ENCODE results near the gene ATRNL1. TPM values are rescaled to one million over a fixed set of nuclear protein-coding genes. Genes with fewer than 3 reads are reported as not detected.

Gene ATRNL1
- polyA plus RNA-seq, 1 donor from 2014 or later: 47.8 TPM

GRCh38 chr10:115989621-115990020, 896.5 kb downstream of the ATRNL1 start:
- H3K9ac ChIP-seq (ENCODE audit: low read length): no peak overlapping the region
- H3K4me3 ChIP-seq (ENCODE audit: low read length): no peak overlapping the region
- no peaks in the 10 kb centered on the region for H3K36me3 ChIP-seq (ENCODE audit: insufficient read depth, low read length)
- H4K20me1 ChIP-seq (ENCODE audit: insufficient read depth): no peaks in the 10 kb centered on the region
- H3K9me2 ChIP-seq (ENCODE audit: insufficient read depth, low read length): no peaks in the 10 kb centered on the region
- H3K27me3 ChIP-seq (ENCODE audit: insufficient read depth, low read depth, low read length): no peaks in the 10 kb centered on the region
- H3K27ac ChIP-seq (ENCODE audit: low read length): no peak overlapping the region
- H3K79me2 ChIP-seq (replicated peaks; ENCODE audit: insufficient read depth, low read length): no peaks in the 10 kb centered on the region
- H3F3A ChIP-seq (ENCODE audit: insufficient read depth, low read length, poor library complexity, severe bottlenecking): no peaks in the 10 kb centered on the region
- no peaks in the 10 kb centered on the region for H3K9me3 ChIP-seq (ENCODE audit: low read length)
- H2AFZ ChIP-seq (ENCODE audit: low read depth, low read length): no peak overlapping the region
- TF ChIP-seq SMC3 (conservative IDR thresholded peaks at IDR 0.05; ENCODE audit: poor library complexity): no peak
- TF ChIP-seq REST (IDR thresholded peaks at IDR 0.05; ENCODE audit: borderline replicate concordance): no peak
- TF ChIP-seq POLR2AphosphoS5 (IDR thresholded peaks at IDR 0.05): no peak
- TF ChIP-seq CTCF (IDR thresholded peaks at IDR 0.05; ENCODE audit: poor library complexity, severe bottlenecking): no peak
- TF ChIP-seq EZH2 (IDR thresholded peaks at IDR 0.05; ENCODE audit: borderline replicate concordance, insufficient read depth, low read length, poor library complexity, severe bottlenecking): no peak
- no peak for TF ChIP-seq MXI1 (conservative IDR thresholded peaks at IDR 0.05; ENCODE audit: poor library complexity, severe bottlenecking)
- TF ChIP-seq RAD21 (conservative IDR thresholded peaks at IDR 0.05): no peak
- H3K4me2 ChIP-seq (ENCODE audit: low read length): no peak overlapping the region

GRCh38 chr10:115992236-115992986, 899.2 kb downstream of the ATRNL1 start:
- H3K79me2 ChIP-seq (replicated peaks; ENCODE audit: insufficient read depth, low read length): no peaks in the 10 kb centered on the region
- H3K4me3 ChIP-seq (ENCODE audit: low read length): no peak overlapping the region
- H4K20me1 ChIP-seq (ENCODE audit: insufficient read depth): no peaks in the 10 kb centered on the region
- no peaks in the 10 kb centered on the region for H3K27me3 ChIP-seq (ENCODE audit: insufficient read depth, low read depth, low read length)
- no peak overlapping the region for H3K4me2 ChIP-seq (ENCODE audit: low read length)
- H3K36me3 ChIP-seq (ENCODE audit: insufficient read depth, low read length): no peaks in the 10 kb centered on the region
- no peak overlapping the region for H3K9ac ChIP-seq (ENCODE audit: low read length)
- no peaks in the 10 kb centered on the region for H3K9me3 ChIP-seq (ENCODE audit: low read length)
- no peaks in the 10 kb centered on the region for H3F3A ChIP-seq (ENCODE audit: insufficient read depth, low read length, poor library complexity, severe bottlenecking)
- H3K27ac ChIP-seq (ENCODE audit: low read length): no peak overlapping the region
- no peaks in the 10 kb centered on the region for H3K9me2 ChIP-seq (ENCODE audit: insufficient read depth, low read length)
- H2AFZ ChIP-seq (ENCODE audit: low read depth, low read length): no peak overlapping the region
- no peak for TF ChIP-seq RAD21 (conservative IDR thresholded peaks at IDR 0.05)
- TF ChIP-seq EZH2 (IDR thresholded peaks at IDR 0.05; ENCODE audit: borderline replicate concordance, insufficient read depth, low read length, poor library complexity, severe bottlenecking): no peak
- no peak for TF ChIP-seq CTCF (IDR thresholded peaks at IDR 0.05; ENCODE audit: poor library complexity, severe bottlenecking)
- TF ChIP-seq EP300 (conservative IDR thresholded peaks at IDR 0.05; ENCODE audit: poor library complexity, severe bottlenecking): no peak
- no peak for TF ChIP-seq MXI1 (conservative IDR thresholded peaks at IDR 0.05; ENCODE audit: poor library complexity, severe bottlenecking)
- TF ChIP-seq SMC3 (conservative IDR thresholded peaks at IDR 0.05; ENCODE audit: poor library complexity): no peak
- no peak for TF ChIP-seq REST (IDR thresholded peaks at IDR 0.05; ENCODE audit: borderline replicate concordance)
- TF ChIP-seq TAF1 (IDR thresholded peaks at IDR 0.05; ENCODE audit: low read depth): no peak
- no peak for TF ChIP-seq POLR2AphosphoS5 (IDR thresholded peaks at IDR 0.05)
